ENCODE data around the gene OPRD1. TPM values are rescaled to one million over a fixed set of nuclear protein-coding genes. Genes with fewer than 3 reads are reported as not detected.
"Not testable (repeated sequence)": the region's sequence is repeated elsewhere in the genome, so short reads cannot be mapped to it uniquely, and the experiment has no call there.

OPRD1 gene
- total RNA-seq, 2 experiments from 2014 or later, result not detected

DNA sequence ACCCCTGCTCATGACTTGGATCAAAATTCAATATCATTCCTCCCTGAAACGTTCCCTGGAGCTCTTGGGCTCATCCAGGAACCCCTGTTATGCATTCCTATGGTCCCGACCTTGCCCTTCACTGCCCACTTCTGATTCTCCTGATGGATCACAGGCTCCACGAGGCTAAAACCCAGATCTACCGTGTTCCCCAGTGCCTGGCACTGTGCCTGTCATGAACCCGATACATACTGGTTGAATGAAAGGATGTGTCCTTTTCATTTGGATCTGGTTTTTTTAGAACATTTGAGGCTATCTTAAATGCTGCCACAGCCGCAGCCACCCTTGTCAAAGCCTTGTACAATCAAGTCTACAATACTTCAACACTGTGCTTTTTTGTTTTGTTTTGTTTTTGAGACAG is 22.2 kb upstream of the OPRD1 start:
- H3K9me2 ChIP-seq (ENCODE audit: insufficient read depth, low read length), result no peaks in the 10 kb centered on the region
- H3K79me2 ChIP-seq (ENCODE audit: insufficient read depth, low read depth, low read length), result no peaks in the 10 kb centered on the region
- no peaks in the 10 kb centered on the region for H3K9me3 ChIP-seq (ENCODE audit: low read length)
- POLR2A ChIA-PET, result interaction anchor here (0.5 kb wide), 1 partner anchor 302 kb away, joined by 5 read pairs; no protein-coding TSS in a partner anchor
- no peak for DNase-seq (ENCODE audit: low spot score)
- peaks cover 5% of the 10 kb centered on the region for H3K4me1 ChIP-seq (ENCODE audit: insufficient read depth, low read length, poor library complexity, severe bottlenecking)
- no peak overlapping the region for H3K4me3 ChIP-seq (ENCODE audit: low read depth, low read length, poor library complexity, severe bottlenecking)
- intact Hi-C loops (cut with micrococcal nuclease; ENCODE audit: unreplicated experiment), result loop anchor here (5.0 to 10.0 kb wide), 2 partner anchors 242 to 415 kb away; no protein-coding TSS in a partner anchor
- CTCF ChIA-PET (ENCODE audit: unreplicated experiment), result no interaction called here
- no peak overlapping the region for H3K4me2 ChIP-seq (ENCODE audit: low read length)
- TF ChIP-seq, protein P1, sequence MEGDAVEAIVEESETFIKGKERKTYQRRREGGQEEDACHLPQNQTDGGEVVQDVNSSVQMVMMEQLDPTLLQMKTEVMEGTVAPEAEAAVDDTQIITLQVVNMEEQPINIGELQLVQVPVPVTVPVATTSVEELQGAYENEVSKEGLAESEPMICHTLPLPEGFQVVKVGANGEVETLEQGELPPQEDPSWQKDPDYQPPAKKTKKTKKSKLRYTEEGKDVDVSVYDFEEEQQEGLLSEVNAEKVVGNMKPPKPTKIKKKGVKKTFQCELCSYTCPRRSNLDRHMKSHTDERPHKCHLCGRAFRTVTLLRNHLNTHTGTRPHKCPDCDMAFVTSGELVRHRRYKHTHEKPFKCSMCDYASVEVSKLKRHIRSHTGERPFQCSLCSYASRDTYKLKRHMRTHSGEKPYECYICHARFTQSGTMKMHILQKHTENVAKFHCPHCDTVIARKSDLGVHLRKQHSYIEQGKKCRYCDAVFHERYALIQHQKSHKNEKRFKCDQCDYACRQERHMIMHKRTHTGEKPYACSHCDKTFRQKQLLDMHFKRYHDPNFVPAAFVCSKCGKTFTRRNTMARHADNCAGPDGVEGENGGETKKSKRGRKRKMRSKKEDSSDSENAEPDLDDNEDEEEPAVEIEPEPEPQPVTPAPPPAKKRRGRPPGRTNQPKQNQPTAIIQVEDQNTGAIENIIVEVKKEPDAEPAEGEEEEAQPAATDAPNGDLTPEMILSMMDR (conservative IDR thresholded peaks at IDR 0.05; ENCODE audit: low read length), result no peak
- TF ChIP-seq EZH2phosphoT487 (IDR thresholded peaks at IDR 0.05; ENCODE audit: borderline replicate concordance, low read depth, low read length), result no peak
- no peak overlapping the region for H3K27ac ChIP-seq (ENCODE audit: low read depth, low read length, poor library complexity, severe bottlenecking)
- H2AFZ ChIP-seq (ENCODE audit: low read length), result no peak overlapping the region
- no peaks in the 10 kb centered on the region for H4K20me1 ChIP-seq (ENCODE audit: insufficient read depth, low read length)
- H3K36me3 ChIP-seq (ENCODE audit: insufficient read depth, low read length), result no peaks in the 10 kb centered on the region
- no TSS peak for BruUV-seq (replicated peaks)

- no peaks in the 10 kb centered on the region for H3K9me2 ChIP-seq (ENCODE audit: insufficient read depth, low read length)
- CTCF ChIA-PET (ENCODE audit: unreplicated experiment), result no interaction called here
- POLR2A ChIA-PET, result no interaction called here
- intact Hi-C loops (cut with micrococcal nuclease; ENCODE audit: unreplicated experiment), result no loop called here
- no peaks in the 10 kb centered on the region for H3K79me2 ChIP-seq (ENCODE audit: insufficient read depth, low read depth, low read length)
- no peaks in the 10 kb centered on the region for H4K20me1 ChIP-seq (ENCODE audit: insufficient read depth, low read length)
- H2AFZ ChIP-seq (ENCODE audit: low read length), result no peak overlapping the region
- H3K9me3 ChIP-seq (ENCODE audit: low read length), result no peaks in the 10 kb centered on the region
- peaks cover 4% of the 10 kb centered on the region for H3K4me1 ChIP-seq (ENCODE audit: insufficient read depth, low read length, poor library complexity, severe bottlenecking)
- BruUV-seq (replicated peaks), result no TSS peak
- H3K4me2 ChIP-seq (ENCODE audit: low read length), result no peak overlapping the region
- no peak overlapping the region for H3K4me3 ChIP-seq (ENCODE audit: low read depth, low read length, poor library complexity, severe bottlenecking)
- H3K27ac ChIP-seq (ENCODE audit: low read depth, low read length, poor library complexity, severe bottlenecking), result no peak overlapping the region
- DNase-seq (ENCODE audit: low spot score), result no peak
- H3K36me3 ChIP-seq (ENCODE audit: insufficient read depth, low read length), result no peaks in the 10 kb centered on the region
- no peak for TF ChIP-seq EZH2phosphoT487 (IDR thresholded peaks at IDR 0.05; ENCODE audit: borderline replicate concordance, low read depth, low read length)
- TF ChIP-seq, protein P1 (conservative IDR thresholded peaks at IDR 0.05; ENCODE audit: low read length), result no peak
These were observed 21.5 kb upstream of the OPRD1 start for GRCh38 chr1:28790377-28791035.

DNA sequence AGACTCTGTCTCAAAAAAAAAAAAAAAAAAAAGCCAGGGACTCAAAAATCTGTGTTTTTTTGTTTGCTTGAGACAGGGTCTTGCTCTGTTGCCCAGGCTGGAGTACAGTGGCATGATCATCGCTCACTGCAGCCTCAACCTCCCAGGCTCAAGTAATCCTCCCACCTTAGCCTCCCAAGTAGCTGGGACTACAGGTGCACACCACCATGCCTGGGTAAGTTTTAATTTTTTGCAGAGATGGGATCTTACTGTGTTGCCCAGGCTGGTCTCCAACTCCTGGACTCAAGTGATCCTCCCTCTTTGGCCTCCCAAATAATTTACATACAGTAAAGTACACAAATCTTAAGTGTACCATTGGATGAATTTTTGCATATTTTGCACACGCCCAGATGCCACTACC is 20.0 kb upstream of the OPRD1 start:
- H2AFZ ChIP-seq (ENCODE audit: low read length); BruUV-seq (replicated peaks); H3K4me2 ChIP-seq (ENCODE audit: low read length); H3K4me1 ChIP-seq (ENCODE audit: insufficient read depth, low read length, poor library complexity, severe bottlenecking); H3K36me3 ChIP-seq (ENCODE audit: insufficient read depth, low read length); H3K27ac ChIP-seq (ENCODE audit: low read depth, low read length, poor library complexity, severe bottlenecking); H3K9me3 ChIP-seq (ENCODE audit: low read length); CTCF ChIA-PET (ENCODE audit: unreplicated experiment); H3K79me2 ChIP-seq (ENCODE audit: insufficient read depth, low read depth, low read length); H3K4me3 ChIP-seq (ENCODE audit: low read depth, low read length, poor library complexity, severe bottlenecking); H4K20me1 ChIP-seq (ENCODE audit: insufficient read depth, low read length); intact Hi-C loops (cut with micrococcal nuclease; ENCODE audit: unreplicated experiment); H3K9me2 ChIP-seq (ENCODE audit: insufficient read depth, low read length); DNase-seq (ENCODE audit: low spot score): not testable (repeated sequence)
- POLR2A ChIA-PET, result interaction anchor here (0.7 kb wide), 2 partner anchors 93 to 391 kb away, joined by 3 to 5 read pairs; no protein-coding TSS in a partner anchor

Measured in OCI-LY7 (cell line).